C4-2B (cell line): ENCODE measurements around the gene CDH23.

Experiments
- CTCF ChIP-seq: fragments of 450-650 bp; conservative IDR thresholded peaks from 2 replicates; pipeline ENCODE4 v1.5.1; 2017; ENCODE audit warnings: mild to moderate bottlenecking
- ZFX ChIP-seq: fragments of 450-650 bp; IDR thresholded peaks from 2 replicates; pipeline ENCODE4 v1.6.1; 2017

DNA sequence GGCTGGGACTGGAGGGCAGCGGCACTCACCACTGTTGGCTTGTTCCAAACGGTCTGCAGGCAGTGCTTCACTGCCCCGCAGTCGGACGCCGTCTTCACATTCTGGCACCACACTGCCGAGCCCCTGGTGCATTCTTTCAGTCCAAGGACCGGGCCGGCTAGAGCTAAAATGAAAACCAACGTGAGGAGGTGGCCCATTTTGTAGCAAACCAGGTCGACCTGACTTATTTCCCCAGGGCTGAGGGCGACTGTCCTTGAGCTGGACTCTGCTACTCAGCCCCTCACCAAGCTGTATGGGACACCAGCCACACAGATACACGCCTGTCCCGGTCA is 437.6 kb downstream of the CDH23 start:
- no peak for TF ChIP-seq CTCF
- TF ChIP-seq ZFX = no peak
